Mammary epithelial cell (primary cell): ENCODE data around the gene JAG2.

Experiments
- CTCF ChIP-seq, 2 donors: IDR thresholded peaks in 1 of 2; conservative IDR thresholded peaks in 1 of 2; 2 replicates each; pipeline ENCODE4 v1.5.1; 2011 to 2012; ENCODE audit warnings: inconsistent platforms in 2 of 2, low read length in 2 of 2, mild to moderate bottlenecking in 2 of 2, control low read depth in 1 of 2, low read depth in 1 of 2; ENCODE audit not compliant: insufficient read depth in 1 of 2; ENCODE audit errors: extremely low read depth in 1 of 2
- EZH2 ChIP-seq: IDR thresholded peaks from 2 replicates; pipeline ENCODE4 v1.6.1; 2012; ENCODE audit warnings: low read length, inconsistent platforms, borderline replicate concordance

GRCh38 chr14:105187935-105188524, 19.5 kb upstream of the JAG2 start:
- TF ChIP-seq EZH2: no peak
- peak in 1 of 2 donors; percentile 33 for TF ChIP-seq CTCF (conservative IDR thresholded peaks at IDR 0.05 in 1 of 2, IDR thresholded peaks at IDR 0.05 in 1 of 2; ENCODE audit: extremely low read depth in 1 of 2, insufficient read depth in 1 of 2, low read depth in 1 of 2, low read length in 2 of 2)
